Medulla oblongata (tissue), 1 donor: ENCODE measurements around the gene EXOC3L1.

ENCODE experiments used
- DNase-seq: peaks from one replicate; pipeline ENCODE4 v3.0.0-alpha.2; 2015; ENCODE audit errors: extremely low spot score

EXOC3L1 gene

GRCh38 chr16:67190041-67190440, at the start of gene EXOC3L1:
TSS of gene EXOC3L1 (minus strand) at chr16:67190136. CDS start at chr16:67189676, 460 bp downstream.
- DNase-seq, result no peak

GRCh38 chr16:67238806-67239470, 49.0 kb upstream of the EXOC3L1 start:
- no peak for DNase-seq

DNA sequence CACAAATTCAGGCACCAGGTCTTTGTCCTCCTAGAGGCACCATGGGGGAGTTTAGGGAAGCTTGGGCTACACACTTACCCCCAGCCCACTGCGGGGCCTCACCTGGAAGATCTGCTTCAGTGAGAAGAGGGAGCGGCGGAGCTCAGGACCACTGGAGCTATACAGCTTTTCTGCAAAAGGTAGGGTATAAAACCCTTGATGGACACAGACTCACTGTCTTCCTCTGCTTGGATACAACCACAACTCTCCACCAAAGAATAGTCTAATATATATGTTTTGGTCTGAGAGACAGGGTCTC, 48.3 kb upstream of the EXOC3L1 start:
- no peak for DNase-seq

DNA sequence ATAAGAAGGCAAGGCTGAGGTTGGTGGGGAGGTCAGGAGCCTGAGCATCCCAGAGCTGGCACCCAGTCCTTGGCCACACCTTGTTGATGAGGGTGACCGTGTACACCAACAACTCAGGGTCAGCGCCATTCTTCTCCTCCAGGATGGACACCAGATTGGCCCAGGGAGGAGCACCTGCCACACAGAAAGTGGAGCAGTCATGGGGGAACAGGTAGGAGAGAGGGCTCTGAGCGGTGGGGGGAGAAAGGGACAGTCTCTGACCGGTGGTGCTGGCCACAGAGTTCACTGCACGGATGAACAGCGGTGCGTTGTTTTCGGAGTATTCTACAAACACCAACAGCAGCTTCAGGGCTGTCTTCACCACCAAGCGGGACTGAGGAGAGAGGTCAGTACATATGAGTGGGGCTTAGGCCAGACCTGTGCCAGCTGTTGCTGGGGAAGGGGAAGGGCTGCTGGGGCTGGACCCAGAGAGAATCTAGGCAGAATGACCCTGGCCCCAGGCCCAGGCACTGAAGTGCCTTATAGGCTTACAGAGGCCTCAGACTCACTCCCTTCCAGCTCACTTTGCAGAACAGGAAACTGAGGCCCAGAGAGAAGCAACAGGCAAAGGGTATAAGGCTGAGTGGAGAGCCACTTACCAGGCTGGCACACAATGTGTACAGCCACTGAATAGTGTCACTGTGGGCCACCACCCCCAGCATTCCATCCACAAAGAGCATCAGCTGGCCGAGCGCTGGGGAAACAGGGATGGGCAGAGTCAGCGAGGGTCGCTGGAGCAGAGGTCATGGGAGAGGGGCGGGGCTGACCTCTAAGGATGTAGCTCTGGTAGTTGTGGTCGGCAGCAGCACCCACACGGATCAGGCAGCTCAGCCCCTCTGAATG, 47.7 kb upstream of the EXOC3L1 start:
- no peak for DNase-seq

GRCh38 chr16:67236563-67237395, 46.8 kb upstream of the EXOC3L1 start:
- DNase-seq, result no peak

GRCh38 chr16:67235816-67236562, 46.1 kb upstream of the EXOC3L1 start:
- DNase-seq, result no peak

DNA sequence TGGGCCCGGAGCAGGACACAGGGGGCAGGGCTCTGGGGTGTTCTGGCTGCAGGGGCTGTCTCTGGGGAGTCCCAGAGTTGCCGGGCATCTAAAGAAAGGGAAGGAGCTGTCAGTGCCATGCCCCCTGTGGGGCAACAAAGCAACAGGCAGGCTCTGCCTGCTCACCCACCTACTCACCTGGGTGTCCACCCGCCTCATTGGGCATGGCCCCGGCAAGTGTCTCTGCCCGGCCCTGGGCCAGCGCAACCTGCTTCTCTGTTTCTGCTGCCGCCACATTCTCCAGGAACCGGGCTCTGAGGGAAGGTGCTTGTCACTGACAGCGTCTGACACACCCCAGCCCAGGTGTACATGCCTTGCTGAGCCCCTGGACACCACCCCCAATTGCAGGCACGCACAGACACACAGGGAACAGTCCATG, 44.3 kb upstream of the EXOC3L1 start:
- no peak for DNase-seq

- no peak for DNase-seq
Observed at GRCh38 chr16:67233596-67233995, 43.7 kb upstream of the EXOC3L1 start.

GRCh38 chr16:67230809-67231660, 41.1 kb upstream of the EXOC3L1 start:
- no peak for DNase-seq

DNA sequence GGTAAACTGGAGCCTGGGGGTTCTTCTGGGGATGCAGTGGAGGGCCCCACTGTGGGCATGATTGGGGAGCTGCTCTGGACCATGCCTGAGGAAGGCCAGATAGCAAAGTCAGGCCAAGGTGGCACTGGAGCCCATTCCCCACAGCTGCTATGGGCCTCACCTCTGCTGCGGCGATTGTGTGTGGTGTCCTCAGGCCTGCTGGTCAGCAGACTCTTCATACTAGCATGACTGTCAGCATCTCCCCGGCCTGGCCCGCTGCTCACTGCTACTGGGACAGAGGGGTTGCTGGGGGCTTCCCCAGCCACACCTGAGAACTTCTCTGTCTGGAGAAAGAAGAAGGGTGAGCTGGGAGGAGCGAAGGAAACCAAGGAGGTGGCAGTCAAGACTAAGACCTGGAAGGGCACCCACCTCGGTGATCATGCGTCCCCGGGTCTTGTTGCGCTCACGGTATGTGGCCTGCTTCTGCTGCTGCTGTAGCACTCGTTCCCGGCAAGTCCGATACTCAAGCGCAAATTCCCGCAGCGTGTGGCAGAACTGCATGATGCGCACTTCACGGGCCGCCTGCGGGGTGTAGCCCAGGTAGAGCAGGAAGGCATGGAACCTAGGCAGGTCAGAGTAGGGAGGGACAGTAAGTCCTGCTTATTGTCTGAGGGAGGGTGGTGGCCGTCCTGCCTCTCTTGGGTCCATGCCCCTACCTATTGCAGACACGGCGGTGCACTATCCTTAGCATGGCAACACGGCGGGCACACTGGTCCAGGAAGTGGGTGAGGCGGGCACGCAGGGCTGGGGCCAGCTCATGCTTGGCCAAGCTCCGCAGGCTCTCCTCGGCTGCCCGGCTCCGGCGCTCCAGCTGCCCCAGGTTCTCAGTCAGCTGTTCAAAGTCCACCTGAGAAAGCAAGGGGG, 40.2 kb upstream of the EXOC3L1 start:
- no peak for DNase-seq

DNA sequence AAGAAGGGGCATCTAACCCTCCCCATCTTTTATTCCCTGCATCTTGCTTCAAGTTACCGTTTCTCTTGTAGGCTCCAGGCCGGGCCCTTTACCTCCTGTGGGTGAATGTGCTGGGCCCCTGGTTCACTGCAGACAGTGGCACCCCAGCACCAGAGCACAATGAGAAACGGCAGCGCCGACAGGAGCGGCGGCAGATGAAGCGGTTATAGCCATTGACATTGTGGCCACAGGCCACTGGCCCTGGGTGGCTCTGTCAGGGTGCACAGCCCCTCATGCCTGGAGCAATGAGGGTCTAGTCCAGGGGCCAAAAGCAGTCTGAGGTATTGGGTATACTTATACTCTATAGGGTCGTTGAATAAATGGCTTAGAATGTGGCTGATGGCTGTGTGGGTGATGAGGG, 39.0 kb upstream of the EXOC3L1 start:
- DNase-seq, result no peak

DNA sequence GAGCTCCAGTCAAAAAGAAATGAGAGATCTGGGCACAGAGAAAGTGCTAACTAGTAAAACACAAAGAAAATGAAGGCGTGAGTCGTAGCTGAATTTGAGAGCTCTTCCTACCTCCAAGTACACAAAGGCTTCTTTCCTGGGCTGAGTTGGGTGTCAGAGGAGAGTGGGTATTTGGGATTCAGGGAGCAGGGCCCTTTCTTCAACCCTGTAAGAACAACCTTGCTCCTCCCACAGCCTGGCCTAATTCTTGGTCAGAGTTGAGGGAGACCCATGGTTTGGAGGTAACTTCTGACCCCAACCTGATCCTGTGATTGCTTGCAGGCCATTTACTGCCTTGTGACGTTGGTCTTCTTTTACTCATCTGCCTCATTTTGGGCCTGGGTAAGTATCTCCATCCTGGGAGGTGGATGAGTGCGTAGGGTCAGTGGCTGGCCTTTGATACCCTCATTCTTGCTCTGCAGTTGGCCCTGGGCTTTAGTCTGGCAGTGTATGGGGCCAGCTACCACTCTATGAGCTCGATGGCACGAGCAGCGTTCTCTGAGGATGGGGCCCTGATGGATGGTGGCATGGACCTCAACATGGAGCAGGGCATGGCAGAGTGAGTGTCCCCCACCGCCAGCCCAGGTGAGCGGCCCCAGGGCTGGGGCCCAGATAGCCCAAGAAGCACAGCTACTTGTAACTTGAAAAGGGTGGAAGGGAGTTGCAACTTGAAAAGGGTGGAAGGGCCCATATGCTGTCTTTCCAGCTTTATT, 38.3 kb upstream of the EXOC3L1 start:
- no peak for DNase-seq

DNA sequence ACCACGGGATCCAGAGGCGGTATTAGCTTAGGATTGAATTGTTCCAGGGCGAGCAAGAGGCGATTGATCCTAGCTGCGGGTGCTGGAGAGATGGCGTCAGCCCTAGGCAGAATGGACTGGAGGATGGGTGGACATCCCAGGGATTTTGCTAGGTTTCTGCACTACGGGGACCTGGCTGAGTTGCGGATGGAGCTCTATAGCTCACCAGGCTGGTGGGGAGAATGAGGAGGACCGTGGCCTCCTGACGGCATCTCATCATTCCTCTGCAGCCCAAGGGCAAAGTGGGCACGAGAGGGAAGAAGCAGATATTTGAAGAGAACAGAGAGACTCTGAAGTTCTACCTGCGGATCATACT, 37.6 kb upstream of the EXOC3L1 start:
- DNase-seq, result no peak

GRCh38 chr16:67226804-67227566, 37.0 kb upstream of the EXOC3L1 start, which contains the start of gene TMEM208:
TSS of gene TMEM208 (plus strand) at chr16:67227130. CDS start at chr16:67227219, 89 bp downstream.
- peak; percentile 99 for DNase-seq

GRCh38 chr16:67226295-67226803, 36.4 kb upstream of the EXOC3L1 start:
- DNase-seq, result no peak

DNA sequence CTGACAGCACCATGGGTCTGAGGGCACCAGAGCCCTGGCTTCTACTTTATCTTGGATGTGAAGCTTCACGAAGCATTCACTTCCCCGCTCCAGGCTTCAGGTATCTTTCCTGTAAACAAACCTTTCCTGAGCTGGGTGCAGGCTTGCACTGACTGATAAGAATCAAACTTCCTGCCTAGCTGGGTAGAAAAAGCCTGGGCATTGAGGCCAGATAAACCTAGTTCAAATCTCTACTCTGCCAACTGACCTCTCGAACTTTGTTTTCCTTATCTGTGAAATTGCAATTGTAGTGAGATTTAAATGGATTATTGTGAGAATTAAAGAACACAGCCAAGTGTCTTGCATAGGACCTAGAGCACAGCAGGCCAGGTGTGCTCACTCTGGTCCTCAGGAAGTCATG, 34.1 kb upstream of the EXOC3L1 start:
- DNase-seq, result no peak

DNA sequence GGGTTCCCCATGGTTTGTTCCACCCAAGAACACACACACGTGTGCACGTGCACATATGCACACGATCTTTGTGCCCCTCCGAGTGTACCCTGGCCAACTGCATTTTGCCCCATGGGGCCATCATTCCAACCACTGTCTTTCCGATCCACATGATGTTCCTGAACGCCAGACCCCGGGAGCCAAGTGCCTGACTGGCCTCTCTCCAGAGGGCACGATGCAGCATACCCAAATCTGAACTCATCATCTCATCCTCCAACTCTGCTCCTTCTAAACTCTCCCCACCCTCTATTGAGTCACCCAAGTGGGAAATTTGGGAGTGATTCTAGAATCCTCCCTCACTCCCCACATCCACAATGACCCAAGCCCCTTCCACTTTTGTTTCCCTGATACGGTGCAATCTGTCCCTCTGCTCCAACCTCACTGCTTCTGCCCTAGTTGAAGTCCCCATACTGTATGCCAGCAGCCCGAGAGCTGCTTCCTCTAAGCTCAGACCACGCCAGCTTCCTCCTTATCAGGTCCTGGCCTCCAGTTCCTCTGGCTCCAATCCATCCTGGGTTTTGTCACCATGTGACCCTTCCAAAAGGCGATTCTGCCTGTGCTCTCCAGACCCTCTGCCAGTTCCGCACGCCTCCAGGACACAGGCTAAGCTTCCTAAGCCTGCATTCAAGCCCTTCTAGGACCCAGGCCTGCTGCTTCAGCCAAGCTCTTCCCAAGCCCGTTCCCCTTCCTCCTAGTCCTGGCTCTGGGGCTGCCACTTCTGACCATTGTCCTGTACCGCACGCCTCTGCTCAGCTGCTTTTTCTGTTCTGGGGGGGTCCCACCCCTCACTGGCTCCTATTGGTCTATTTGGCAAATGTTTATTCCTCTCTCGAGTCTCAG, 26.9 kb upstream of the EXOC3L1 start:
- peak; percentile 66 for DNase-seq
